HG02970 (cell line): Measurements from ENCODE around the gene C20orf173.

Experiments
- ATAC-seq: cut with Tn5 transposase; IDR thresholded peaks from one replicate; pipeline ENCODE4 v1.9.1; 2021; ENCODE audit warnings: mild to moderate bottlenecking, moderate library complexity, moderate number of reproducible peaks; ENCODE audit not compliant: unreplicated experiment, low FRiP score

Gene C20orf173

DNA sequence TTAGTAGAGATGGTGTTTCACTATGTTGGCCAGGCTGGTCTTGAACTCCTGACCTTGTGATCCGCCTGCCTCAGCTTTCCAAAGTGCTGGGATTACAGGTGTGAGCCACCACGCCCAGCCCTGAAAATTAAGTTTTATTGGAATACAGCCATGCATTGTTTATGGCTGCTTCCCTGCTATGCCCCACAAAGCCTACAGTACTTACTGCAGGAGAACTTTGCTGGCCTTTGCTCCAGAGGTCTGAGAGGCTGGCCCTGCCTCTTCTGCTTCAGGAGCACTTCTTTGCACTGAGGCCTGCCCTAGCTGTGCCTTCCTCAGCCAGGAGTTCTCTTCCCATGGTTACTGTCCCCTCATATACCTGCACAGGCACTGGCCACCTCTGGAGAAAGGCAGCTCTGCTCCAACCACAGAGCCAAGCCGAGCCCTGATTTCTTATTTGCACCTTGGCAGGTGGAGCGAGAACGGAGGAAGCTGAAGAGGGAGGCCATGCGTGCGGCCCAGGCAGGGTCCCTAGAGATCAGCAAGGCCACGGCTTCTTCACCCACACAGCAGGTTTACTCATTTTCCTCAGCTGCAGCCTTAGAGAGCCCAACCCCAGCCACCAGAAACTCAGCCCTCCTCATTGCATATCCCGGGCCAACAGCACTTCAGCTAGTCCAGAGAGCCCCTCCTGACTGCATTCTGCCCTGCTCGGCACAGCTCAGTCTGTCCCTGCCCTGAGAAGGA lies 20.8 kb downstream of the C20orf173 start:
- no peak for ATAC-seq

DNA sequence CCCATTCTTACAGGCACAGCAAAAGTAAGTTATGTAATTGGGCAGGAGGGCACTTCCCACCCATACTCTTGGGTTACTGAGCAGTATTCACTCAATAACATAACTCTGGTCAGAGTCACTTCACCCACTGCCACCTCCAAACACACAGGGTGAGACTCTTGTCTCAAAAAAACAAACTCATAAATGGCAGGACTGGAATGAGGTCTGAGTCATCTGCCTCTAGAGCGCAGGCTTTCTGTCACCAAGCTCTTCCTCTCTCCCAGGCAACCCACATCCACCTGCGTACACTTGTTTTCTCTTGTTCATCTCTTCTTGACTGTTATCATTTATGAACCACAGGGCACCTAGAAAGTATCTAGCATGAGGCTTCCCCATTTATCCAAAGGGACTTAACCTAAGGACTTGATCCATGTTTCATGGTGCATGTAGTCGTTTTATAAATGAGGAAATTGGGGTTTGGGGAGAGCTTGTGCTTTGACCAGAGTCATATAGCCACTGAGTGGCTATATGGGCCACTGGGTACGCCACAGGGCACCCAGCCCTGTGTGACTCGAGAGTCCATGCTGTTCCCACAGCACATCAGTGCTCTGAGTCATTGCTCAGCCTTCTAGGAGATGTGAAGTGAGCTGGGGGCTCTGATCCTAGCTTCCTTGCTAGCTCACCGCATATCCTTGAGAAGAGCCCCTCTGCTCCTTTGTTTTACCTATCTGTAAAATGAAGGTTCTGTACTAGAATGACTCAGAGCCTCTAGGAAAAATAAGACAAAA lies 22.4 kb downstream of the C20orf173 start:
- no peak for ATAC-seq

DNA sequence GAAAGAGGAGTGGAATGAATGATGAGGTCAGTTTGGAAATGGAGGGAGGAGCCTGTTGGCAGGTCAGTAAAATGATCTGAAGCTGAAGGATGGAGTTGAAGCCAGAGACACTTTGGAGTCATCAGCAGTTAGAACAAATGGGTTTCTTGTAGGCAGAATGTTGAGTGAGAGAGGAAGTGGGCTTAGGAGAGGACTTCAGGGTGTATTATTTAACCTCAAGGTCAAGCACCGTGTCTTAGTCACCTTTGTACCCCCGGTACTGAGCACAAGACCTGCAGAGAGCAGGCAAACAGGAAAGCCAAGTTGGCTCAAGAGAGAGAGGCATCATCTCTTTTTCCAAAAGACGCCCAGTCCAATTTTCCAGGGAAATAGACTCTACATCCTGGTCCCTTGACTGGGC lies 23.3 kb downstream of the C20orf173 start:
- no peak for ATAC-seq

- no peak for ATAC-seq
Observed at GRCh38 chr20:35504751-35505150, 24.7 kb downstream of the C20orf173 start.

DNA sequence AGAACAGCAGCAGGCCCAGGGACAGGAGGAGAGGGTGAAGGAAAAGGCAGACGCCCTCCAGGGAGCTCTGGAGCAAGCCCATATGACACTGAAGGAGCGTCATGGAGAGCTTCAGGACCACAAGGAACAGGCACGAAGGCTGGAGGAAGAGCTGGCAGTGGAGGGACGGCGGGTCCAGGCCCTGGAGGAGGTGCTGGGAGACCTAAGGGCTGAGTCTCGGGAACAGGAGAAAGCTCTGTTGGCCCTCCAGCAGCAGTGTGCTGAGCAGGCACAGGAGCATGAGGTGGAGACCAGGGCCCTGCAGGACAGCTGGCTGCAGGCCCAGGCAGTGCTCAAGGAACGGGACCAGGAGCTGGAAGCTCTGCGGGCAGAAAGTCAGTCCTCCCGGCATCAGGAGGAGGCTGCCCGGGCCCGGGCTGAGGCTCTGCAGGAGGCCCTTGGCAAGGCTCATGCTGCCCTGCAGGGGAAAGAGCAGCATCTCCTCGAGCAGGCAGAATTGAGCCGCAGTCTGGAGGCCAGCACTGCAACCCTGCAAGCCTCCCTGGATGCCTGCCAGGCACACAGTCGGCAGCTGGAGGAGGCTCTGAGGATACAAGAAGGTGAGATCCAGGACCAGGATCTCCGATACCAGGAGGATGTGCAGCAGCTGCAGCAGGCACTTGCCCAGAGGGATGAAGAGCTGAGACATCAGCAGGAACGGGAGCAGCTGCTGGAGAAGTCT lies 25.5 kb downstream of the C20orf173 start:
- ATAC-seq, result no peak

- ATAC-seq, result no peak
Observed at GRCh38 chr20:35503281-35503680, 26.2 kb downstream of the C20orf173 start.

DNA sequence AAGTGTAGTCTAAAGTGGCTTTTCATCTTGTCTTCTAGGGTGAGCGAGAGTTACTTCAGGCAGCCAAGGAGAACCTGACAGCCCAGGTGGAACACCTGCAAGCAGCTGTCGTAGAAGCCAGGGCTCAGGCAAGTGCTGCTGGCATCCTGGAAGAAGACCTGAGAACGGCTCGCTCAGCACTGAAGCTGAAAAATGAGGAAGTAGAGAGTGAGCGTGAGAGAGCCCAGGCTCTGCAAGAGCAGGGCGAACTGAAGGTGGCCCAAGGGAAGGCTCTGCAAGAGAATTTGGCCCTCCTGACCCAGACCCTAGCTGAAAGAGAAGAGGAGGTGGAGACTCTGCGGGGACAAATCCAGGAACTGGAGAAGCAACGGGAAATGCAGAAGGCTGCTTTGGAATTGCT lies 27.1 kb downstream of the C20orf173 start:
- no peak for ATAC-seq

GRCh38 chr20:35499271-35499670 lies 30.2 kb downstream of the C20orf173 start:
- no peak for ATAC-seq

DNA sequence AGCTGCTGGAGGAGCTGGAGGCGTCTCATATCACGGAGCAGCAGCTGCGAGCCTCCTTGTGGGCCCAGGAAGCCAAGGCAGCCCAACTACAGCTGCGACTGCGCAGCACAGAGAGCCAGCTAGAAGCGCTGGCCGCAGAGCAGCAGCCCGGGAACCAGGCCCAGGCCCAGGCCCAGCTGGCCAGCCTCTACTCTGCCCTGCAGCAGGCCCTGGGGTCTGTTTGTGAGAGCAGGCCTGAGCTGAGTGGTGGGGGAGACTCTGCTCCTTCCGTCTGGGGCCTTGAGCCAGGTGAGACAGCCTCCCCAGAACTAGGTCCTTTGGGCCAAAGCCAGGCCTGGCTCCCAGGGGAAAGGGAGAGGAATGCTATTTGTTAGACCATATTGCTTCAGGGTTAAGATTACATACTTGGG lies 31.7 kb downstream of the C20orf173 start:
- no peak for ATAC-seq

- ATAC-seq, result no peak
Observed at GRCh38 chr20:35497320-35497719, 32.1 kb downstream of the C20orf173 start.

DNA sequence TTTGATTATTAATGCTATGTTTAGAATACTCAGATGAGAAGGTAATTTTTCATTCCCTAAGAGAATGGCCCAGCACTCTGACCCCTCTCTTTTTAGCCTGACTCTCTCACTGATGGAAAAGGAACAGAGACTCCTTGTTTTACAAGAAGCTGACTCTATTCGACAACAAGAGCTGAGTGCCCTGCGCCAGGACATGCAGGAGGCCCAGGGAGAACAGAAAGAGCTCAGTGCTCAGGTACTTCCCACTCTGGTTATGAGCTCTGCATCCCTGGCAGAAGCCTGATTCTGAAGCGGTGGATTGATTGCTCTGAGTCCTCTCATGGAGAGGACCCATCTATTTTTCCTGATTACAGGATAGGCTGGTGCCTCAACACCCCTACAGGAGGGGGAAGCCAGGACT lies 33.0 kb downstream of the C20orf173 start:
- ATAC-seq, result no peak

- ATAC-seq, result no peak
Observed at GRCh38 chr20:35492352-35492751, 37.1 kb downstream of the C20orf173 start.

DNA sequence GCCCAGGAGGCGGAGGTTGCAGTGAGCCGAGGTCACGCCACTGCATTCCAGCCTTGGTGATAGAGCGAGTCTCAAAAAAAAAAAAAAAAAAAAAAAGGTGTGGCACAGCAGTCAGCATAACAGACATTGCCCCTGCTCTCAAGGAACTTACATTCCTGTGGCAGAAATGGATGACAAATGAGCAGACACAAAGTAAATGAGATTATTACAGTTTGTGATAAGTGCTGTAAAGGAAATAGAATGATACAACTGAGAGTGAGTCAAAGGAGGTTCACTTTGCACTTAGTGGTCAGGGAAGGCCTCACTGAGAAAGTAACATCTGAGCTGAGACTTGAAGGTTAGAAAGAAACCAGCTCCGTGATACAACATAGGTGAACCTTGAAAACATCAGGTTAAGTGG lies 37.6 kb downstream of the C20orf173 start:
- ATAC-seq, result no peak

GRCh38 chr20:35490736-35491181 lies 38.7 kb downstream of the C20orf173 start:
- ATAC-seq, result peak; percentile 77

DNA sequence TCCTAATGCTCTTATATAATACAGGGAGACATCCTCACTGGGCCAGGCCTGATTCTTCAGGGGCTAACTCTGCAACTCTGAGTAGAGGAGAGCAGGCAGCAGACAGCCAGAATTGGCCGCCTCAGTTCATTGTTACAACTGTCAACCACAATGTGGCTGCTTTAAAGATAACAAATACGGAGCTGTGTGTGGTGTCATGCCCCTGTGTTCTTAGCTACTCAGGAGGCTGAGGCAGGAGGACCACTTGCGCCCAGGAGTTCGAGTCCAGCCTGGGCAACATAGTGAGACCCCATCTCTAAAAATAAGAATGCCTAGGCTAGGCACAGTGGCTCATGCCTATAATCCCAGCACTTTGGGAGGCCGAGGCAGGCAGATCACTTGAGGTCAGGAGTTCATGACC lies 39.7 kb downstream of the C20orf173 start:
- ATAC-seq, result no peak

DNA sequence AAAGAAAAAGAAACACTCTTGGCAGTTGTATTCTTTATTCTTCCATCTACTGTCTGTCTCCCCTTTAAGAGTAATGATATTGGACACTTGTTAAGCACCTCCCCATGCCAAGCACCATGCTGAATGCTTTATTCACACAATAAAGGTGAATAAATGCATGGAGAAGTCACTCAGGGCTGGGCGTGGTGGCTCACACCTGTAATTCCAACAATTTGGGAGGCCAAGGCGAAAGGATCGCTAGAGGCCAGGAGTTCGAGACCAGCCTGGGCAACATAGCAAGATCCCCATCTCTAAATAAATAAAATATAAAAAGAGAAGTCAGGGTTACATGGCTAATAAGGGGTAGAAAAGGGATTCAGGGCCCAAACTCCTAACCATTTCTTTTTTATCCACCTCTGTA lies 42.0 kb downstream of the C20orf173 start:
- no peak for ATAC-seq

DNA sequence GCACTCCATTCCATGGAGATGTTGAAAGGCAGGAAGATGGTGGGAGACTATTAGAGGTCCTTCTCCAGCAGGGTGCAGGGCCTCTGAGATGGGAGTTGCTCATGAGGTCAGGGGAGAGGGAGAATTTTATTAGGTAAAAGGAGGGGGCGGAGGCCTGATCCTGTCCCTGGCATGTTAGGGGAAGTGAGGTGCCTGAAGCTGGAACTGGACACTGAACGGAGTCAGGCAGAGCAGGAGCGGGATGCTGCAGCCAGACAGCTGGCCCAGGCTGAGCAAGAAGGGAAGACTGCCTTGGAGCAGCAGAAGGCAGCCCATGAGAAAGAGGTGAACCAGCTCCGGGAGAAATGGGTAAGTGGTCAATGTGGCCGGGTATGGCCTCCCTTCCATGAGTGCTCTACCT lies 49.7 kb downstream of the C20orf173 start:
- no peak for ATAC-seq

DNA sequence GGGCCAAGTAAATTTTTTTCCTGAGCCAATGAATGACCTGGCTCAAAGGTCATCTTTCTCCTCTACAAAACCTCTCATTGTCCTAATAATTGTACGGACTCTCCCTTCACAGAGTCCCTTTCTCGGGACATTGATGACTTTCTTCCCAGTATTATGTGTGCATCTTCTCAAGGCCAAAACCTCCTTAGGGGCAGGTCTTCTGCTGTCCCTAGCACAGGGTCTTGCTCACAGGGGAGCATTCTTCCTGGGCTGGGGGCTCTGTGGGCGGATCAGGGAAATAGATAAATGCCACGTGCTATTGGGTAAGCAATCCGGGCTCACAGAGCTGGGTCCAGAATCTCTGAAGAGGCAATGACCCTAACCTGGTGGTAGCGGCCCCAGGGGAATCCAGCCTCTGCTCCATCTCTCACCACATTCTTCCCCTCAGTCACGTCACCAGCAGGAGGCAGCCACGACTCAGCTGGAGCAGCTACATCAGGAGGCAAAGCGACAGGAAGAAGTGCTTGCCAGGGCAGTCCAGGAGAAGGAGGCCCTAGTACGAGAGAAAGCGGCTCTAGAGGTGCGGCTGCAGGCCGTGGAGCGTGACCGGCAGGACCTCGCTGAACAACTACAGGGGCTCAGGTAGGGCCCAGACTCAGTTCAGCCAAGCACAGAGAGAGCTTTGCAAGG lies 50.5 kb downstream of the C20orf173 start:
- no peak for ATAC-seq
